ENCODE data around the gene KRTAP3-1.
"Not testable (repeated sequence)": the region's sequence is repeated elsewhere in the genome, so short reads cannot be mapped to it uniquely, and the experiment has no call there.

The KRTAP3-1 gene

GRCh38 chr17:41008811-41009210, at the start of gene KRTAP3-1:
Gene KRTAP3-1, minus strand, starts transcription at chr17:41009128. Its CDS starts 54 bp downstream, at chr17:41009074.
- FAIRE-seq: no peak

GRCh38 chr17:41057547-41057946, 48.6 kb upstream of the KRTAP3-1 start:
- FAIRE-seq: no peak

GRCh38 chr17:41055130-41055529, 46.2 kb upstream of the KRTAP3-1 start, which contains the start of gene KRTAP2-2:
Gene KRTAP2-2, minus strand, starts transcription at chr17:41055230. Its CDS starts 19 bp downstream, at chr17:41055211.
- not testable (repeated sequence) for FAIRE-seq

DNA sequence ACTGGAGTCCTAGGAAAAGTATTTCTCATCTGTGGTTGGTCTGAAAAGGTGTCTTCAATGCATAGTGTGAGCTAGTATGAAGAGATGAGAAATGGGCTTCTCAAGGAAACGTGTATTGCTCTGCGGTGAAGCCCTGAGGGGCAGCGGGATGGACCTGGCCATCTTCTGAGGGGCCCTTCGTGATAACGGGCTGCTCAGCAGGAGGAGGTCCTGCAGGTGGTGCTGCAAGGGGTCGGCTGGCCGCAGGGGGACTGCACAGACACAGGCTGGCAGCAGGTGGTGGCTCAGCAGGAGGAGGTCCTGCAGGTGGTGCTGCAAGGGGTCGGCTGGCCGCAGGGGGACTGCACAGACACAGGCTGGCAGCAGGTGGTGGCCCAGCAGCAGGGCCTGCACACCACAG, 45.6 kb upstream of the KRTAP3-1 start:
- FAIRE-seq: not testable (repeated sequence)

GRCh38 chr17:41054025-41054424, 45.1 kb upstream of the KRTAP3-1 start:
- no peak for FAIRE-seq

DNA sequence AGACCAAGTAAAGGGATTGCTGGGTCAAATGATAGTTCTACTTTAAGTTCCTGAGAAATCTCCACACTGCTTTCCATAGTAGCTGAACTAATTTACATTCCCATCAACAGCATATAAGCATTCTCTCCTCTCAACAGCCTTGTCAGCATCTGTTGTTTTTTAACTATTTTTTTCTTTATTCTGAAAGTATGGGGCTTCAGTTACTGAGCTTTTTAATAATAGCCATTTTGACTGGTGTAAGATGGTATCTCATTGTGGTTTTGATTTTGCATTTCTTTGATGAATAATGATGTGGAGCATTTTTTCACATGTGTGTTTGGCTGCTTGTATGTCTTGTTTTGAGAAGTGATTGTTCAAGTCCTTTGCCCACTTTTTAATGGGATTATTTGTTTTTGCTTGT, 43.6 kb upstream of the KRTAP3-1 start:
- no peak for FAIRE-seq

DNA sequence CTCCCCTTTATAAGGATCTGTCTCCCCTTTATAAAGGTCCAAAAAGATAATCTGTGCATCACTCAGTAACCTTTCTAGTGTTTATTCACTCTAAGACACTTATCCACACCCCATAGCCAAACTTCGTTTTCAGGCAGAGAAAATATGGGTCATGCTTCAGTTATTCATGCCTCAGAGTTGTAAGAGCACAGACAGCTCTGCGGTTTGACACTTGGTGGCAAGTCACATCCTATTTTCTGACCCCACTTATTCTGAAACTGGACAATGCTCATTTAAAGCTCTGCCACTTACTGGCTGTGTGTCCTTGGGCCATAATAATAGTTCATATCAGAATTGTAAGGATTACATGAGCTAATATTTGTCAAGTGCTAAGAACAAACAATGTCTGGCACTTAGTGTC, 40.2 kb upstream of the KRTAP3-1 start:
- FAIRE-seq: no peak

DNA sequence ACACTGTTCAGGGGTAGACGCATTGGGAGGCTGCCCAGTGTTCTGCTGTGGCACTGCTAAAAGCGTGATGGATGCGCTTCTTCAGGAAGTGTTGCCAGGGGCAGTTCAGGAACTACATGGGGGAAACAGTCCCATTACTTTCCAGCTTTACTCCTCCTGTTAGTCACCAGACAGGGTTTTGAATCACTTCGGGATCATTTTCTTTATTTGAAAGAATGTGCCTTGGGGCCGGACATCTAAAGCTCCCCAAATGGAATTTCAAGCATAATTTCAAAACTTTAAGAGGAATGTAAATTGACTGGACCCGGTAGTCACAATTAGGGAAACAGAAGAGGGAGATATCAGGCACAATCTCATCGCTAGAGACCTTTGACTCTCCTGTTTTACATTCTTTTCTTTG, 39.5 kb upstream of the KRTAP3-1 start:
- no peak for FAIRE-seq

- FAIRE-seq: not testable (repeated sequence)
These were observed 38.0 kb upstream of the KRTAP3-1 start, which contains the start of gene KRTAP2-1 for GRCh38 chr17:41046735-41047465. Gene KRTAP2-1, minus strand, starts transcription at chr17:41047316. Its CDS starts 49 bp downstream, at chr17:41047267.

GRCh38 chr17:41042953-41043352, 34.0 kb upstream of the KRTAP3-1 start:
- no peak for FAIRE-seq

- not testable (repeated sequence) for FAIRE-seq
These were observed 32.0 kb upstream of the KRTAP3-1 start, which contains the start of gene KRTAP1-1 for GRCh38 chr17:41040783-41041571. Gene KRTAP1-1, minus strand, starts transcription at chr17:41041450. Its CDS starts 53 bp downstream, at chr17:41041397.

DNA sequence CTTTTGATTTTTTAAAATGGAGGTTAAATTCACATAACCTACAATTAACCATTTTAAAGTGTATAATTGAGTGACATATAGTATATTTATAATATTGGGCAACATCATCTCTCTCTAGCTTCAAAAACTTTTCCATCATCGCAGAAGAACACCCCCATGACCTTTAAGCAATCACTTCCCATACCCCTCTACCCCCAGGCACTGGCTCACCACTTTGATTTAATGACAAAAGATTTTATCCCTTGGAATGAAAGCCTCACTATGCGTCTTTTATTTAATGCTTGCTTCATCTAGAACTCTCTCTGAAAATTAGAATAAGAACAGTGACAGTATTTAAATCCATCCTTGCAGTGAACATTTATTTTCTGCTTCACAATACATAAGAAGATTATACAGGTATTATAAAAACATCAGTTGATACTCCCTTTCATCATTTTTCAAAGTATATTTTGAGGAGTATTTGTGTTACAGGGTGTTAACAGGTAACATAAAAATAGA, 29.0 kb upstream of the KRTAP3-1 start:
- FAIRE-seq: no peak

DNA sequence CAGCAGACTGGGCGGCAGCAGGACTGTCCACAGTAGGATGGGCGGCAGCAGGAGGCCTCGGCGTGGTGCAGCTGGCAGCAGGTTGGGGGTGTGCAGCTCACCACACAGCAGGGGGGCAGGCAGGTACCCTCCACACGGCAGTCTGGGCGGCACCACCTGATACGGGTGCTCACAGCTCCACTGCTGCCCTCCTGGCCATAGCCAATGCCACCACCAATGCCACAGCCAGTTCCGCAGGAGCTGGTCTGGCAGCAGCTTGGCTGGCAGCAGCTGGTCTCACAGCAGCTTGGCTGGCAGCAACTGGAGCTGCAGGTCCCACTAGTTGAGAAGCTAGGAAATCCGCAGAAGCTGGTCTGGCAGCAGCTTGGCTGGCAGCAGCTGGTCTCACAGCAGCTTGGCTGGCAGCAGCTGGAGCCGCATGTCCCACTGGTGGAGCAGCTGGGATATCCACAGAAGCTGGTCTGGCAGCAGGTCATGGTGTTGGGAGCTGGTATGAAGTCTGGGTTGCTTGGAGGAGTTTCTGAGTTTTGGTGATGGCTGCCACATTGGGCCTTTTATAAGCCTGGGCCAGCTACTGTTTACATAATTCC, 25.5 kb upstream of the KRTAP3-1 start, which contains the start of gene KRTAP1-3:
Gene KRTAP1-3 (minus strand): TSS at position 529 of the 590 bp plus-strand sequence. CDS start 53 bp downstream, at position 476.
- not testable (repeated sequence) for FAIRE-seq

DNA sequence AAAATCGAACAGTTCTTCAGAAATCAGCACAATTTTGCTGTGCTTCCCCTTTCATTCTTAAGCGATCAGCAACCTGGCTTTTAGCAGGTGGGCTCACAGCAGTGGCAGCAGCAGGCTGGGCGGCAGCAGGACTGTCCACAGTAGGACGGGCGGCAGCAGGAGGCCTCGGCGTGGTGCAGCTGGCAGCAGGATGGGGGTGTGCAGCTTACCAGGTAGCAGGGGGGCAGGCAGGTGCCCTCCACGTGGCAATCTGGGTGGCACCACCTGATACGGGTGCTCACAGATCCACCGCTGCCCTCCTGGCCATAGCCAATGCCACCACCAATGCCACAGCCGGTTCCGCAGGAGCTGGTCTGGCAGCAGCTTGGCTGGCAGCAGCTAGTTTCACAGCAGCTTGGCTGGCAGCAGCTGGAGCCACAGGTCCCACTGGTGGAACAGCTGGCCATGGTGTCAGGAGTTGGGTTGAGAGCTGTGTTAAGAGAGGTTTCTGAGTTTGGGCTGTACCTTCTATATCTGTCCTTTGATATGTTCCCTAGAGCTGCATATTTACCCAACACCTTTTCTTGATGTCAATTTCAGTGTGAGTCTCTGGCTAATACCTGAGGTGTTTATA, 20.8 kb upstream of the KRTAP3-1 start, which contains the start of gene KRTAP1-4:
Gene KRTAP1-4 (minus strand): TSS at position 563 of the 613 bp plus-strand sequence. CDS start 117 bp downstream, at position 446.
- no peak for FAIRE-seq

- no peak for FAIRE-seq
These were observed 18.0 kb upstream of the KRTAP3-1 start, which contains the start of gene KRTAP1-5 for GRCh38 chr17:41026715-41027471. Gene KRTAP1-5, minus strand, starts transcription at chr17:41027208. Its CDS starts 53 bp downstream, at chr17:41027155.

GRCh38 chr17:41024697-41025096, 15.8 kb upstream of the KRTAP3-1 start:
- FAIRE-seq: no peak

- FAIRE-seq: no peak
These were observed 11.4 kb upstream of the KRTAP3-1 start for GRCh38 chr17:41020336-41020735.

DNA sequence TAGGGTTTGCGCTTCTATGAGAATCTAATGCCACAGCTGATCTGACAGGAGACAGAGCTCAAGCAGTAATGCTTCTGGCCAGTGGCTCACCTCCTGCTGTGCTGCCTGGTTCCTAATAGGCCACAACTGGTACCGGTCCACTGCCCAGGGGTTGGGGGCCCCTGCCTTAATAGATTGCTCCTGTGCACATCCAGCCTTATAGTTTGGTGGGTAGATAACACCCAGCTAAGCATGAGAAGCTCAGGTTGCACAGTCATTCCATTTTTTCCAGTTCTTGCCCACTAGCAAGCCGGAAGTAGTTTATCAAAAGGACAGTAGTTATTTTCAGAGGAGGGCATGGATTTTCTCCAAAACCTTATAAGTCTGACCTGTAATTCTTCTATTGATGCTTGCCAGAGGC, 10.5 kb upstream of the KRTAP3-1 start:
- no peak for FAIRE-seq

DNA sequence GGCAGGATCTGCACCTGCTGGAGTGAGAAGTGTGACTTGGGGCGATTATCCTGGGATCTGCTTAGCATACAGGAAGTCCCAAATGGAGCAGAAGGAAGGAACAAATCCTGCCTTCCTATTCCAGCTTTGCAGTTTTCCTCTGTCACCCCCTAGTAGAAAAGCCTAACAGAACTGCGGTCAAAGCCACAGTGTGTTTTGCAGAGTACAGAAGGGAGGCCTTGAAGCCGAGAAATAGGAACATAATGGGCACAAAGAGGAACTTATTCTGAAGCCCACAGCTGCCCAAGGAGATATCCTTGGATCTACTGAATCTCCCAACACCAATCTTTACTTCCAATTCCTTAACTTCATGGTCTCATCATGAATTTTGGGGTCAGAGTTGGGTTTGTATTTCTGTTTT, 9.6 kb upstream of the KRTAP3-1 start:
- FAIRE-seq: no peak

DNA sequence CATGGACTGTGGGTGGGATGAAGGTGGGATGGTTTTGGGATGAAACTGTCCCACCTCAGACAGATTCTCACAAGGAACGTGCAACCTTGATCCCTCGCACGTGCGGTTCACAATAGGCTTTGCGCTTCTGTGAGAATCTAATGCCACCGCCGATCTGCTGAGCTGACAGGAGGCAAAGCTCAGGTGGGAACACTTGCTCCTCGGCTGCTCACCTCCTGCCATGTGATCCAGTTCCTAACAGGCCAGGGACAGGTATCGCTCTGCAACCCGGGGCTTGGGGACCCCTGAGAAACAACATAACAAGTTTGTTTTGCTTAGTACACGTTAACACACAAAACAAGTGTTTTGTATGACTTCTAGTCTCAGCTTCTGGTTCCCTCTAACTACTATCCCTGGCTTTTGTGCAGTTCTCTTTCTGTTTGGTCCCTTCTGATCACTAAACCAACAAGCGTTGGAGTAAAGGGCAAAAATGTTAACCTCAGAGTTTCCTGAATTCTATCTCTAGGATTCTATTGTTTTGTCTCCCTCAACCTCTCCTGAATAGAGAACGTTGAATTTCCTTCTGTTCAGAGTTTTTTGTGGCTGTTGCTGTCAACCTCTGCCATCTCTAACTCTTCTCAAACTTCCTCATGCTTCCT, 7.8 kb upstream of the KRTAP3-1 start:
- FAIRE-seq: no peak

GRCh38 chr17:41015454-41015853, 6.5 kb upstream of the KRTAP3-1 start:
- no peak for FAIRE-seq

Data from colon (tissue), 2 donors.